Stimulated activated CD4-positive, alpha-beta T cell treated with anti-CD3 and anti-CD28 coated beads, Interleukin-15, amount 100 ng/mL, for 48 hours (primary cell): Measurements from ENCODE around the gene CLCNKB.

Experiments used
- DNase-seq, 2 donors: peaks; one replicate each; pipeline ENCODE4 v3.0.0-alpha.2; 2020; ENCODE audit warnings: low read depth in 2 of 2

The CLCNKB gene

GRCh38 chr1:16076031-16076864, 32.7 kb downstream of the CLCNKB start:
- no peak for DNase-seq

DNA sequence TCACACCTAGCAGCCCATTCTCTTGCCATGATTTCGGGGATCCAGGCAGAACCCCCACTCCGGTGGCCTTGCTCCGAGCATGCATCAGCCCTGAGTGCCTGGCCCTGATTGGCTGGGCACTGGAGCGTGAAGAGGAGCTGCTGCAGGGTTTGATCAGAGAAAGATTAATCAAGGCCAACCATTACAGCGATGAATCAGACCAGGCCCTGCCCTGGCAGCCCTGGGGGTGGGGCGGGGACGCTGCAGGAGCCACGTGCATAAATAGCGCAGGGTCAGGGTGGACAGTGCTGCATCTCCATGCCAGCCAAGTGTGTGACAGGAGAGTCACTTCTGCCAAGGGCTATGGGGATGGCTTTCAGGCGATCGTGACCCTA, 33.3 kb downstream of the CLCNKB start:
- DNase-seq: no peak

- DNase-seq: no peak
These were observed 34.0 kb downstream of the CLCNKB start for GRCh38 chr1:16077406-16078245.

DNA sequence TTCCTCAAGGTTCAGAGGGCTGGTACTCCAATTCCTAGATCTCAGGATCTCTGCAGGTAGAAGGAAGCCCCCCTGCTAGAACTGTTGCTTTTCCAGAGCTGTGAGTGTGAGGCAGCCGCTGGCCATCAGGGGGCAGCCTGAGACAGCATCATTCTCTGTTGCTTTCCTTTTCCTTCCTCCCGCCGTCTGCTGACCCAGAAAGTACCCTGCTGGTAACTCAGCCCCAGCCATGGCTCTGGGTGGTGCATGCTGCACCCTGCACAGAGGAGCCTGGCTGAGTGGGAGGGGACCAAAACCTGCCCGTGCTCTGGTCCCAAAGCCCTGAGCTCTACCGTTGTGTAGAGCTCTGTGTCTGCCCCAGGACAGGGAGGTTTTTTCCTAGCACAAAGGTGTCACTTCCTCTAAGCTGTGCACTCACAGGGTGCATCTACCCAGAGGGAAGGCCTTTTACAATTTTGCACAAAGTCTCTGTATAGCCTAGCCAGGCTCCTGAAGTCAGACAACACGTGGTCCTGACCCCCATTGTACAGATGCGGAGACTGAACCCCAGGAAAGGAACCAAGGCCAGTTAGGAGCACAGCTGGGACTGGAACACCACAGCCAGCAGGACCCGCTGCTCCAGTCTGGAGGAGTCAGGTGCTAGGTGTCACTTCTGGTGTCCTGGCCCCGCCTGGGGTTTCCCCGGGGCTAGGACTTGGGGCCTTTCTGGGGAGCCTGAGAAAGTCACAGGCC, 35.5 kb downstream of the CLCNKB start:
- peak; percentile 38 to 68 for DNase-seq

GRCh38 chr1:16080422-16081150, 37.0 kb downstream of the CLCNKB start:
- no peak for DNase-seq

- no peak for DNase-seq
These were observed 38.1 kb downstream of the CLCNKB start for GRCh38 chr1:16081636-16082035.

DNA sequence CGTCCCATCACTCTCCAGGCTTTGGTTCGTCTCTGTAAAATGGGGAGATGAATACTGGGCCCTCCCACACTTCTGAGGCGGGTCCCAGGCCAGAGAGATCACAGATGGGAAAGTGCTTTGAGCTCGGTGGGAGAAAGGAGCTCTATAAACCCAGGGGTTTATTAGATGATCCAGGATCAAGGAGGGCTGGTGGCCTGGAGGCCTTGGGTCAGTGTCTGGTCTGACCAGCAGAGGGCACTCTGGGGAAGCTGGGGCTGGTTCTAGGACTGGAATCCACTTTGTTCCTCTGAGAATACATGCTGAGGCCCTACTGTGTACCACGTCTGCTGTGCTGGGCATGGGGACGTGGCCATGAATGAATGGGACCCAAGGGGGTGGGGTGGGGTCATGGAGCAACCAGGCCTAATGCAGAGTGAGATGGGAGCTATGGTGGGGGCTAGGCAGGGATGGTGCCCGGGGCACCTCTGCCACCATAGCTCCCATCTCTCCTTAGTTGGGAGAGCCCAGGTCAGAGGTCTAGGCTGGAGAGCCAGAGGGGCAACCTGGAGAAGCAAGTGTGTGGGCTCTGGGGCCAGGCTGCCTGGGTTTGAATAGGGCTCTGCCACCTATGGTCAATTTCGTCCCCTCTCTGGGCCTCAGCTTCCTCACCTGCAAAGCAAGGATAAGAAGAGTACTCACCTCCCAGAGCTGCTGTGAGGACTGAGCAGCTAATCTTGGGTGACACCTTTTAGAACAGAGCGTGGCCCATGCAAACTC, 38.9 kb downstream of the CLCNKB start:
- peak; percentile 40 to 61 for DNase-seq

- DNase-seq: no peak
These were observed 39.9 kb downstream of the CLCNKB start for GRCh38 chr1:16083486-16083885.

- DNase-seq: no peak
These were observed 41.9 kb downstream of the CLCNKB start for GRCh38 chr1:16085522-16085921.

GRCh38 chr1:16087733-16088132, 44.2 kb downstream of the CLCNKB start:
- DNase-seq: no peak

- no peak for DNase-seq
These were observed 44.8 kb downstream of the CLCNKB start for GRCh38 chr1:16088351-16088911.

DNA sequence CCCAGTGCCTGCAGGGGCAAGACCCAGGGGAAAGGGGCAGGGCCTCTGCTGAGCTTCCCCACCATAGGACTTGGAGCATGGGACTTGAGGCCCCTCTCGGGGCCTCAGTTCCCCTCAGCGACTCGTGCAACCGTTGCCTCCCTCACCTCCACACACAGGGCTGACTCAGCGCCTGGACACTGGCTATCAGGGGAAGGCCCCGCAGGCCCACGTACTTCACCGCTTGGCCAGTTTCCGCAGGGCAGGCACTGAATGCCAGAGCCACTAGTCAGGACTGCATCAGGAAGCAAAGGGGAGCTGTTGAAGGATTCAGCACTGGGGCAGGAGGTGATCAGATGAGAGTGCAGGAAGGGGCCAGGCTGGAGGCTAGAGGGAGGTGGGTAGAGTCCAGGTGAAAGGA, 45.4 kb downstream of the CLCNKB start:
- DNase-seq: no peak

- no peak for DNase-seq
These were observed 46.7 kb downstream of the CLCNKB start for GRCh38 chr1:16090076-16090826.

GRCh38 chr1:16091296-16091695, 47.7 kb downstream of the CLCNKB start:
- no peak for DNase-seq

- DNase-seq: no peak
These were observed 48.7 kb downstream of the CLCNKB start for GRCh38 chr1:16092097-16092922.

DNA sequence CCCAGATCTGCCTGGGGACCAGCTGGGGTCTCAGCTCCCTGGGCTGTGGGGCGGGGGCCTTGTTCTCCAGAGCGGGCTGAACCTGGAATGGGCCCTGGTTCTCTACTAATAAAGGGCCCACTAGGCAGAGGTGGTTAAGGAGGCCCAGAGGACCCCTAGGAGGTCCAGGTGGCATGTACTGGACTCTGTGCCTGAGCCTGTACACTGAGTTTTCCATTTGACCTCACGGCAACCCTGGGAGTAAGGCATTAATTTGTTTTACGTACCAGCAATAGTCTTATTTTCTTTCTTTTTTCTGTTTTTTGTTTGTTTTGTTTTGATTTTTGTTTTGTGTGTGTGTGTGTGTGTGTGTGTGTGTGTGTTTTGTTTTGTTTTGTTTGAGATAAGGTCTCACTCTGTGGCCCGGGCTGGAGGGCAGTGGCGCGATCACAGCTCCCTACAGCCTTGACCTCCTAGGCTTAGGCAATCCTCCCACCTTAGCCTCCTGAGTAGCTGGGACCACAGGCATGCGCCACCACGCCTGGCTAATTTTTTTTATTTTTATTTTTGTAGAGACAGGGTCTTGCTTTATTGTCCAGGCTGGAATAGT, 49.4 kb downstream of the CLCNKB start:
- no peak for DNase-seq

- DNase-seq: no peak
These were observed 50.0 kb downstream of the CLCNKB start for GRCh38 chr1:16093611-16094010.

- no peak for DNase-seq
These were observed 51.0 kb downstream of the CLCNKB start for GRCh38 chr1:16094453-16095158.
